HG03025 (cell line): ENCODE data around the gene ARHGAP22.

ENCODE experiments used
- ATAC-seq: cut with Tn5 transposase; IDR thresholded peaks from one replicate; pipeline ENCODE4 v1.9.1; 2021; ENCODE audit warnings: mild to moderate bottlenecking, moderate library complexity; ENCODE audit not compliant: unreplicated experiment, low FRiP score

Gene ARHGAP22

GRCh38 chr10:48490571-48490940 is 114.3 kb downstream of the ARHGAP22 start:
- no peak for ATAC-seq

DNA sequence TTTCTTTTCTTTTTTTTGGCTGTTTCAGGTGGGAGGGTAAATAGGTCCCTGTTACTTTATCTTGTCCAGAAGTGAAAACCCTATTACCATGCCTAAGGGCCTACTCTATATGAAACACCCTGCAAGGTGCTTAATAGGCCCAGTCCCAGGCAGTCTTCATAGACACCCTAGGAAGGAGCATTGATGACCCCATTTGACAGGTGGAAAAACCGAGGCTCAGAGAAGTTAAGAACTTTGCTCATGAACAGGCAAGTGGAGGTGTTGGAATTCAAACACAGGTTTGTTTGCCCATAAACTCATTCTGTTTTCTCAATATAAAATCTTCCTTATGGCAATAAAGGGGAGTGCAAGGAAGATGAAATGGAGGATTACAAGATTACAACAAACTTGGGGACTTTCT is 115.8 kb downstream of the ARHGAP22 start:
- ATAC-seq: no peak

GRCh38 chr10:48487244-48487643 is 117.6 kb downstream of the ARHGAP22 start:
- ATAC-seq: no peak

DNA sequence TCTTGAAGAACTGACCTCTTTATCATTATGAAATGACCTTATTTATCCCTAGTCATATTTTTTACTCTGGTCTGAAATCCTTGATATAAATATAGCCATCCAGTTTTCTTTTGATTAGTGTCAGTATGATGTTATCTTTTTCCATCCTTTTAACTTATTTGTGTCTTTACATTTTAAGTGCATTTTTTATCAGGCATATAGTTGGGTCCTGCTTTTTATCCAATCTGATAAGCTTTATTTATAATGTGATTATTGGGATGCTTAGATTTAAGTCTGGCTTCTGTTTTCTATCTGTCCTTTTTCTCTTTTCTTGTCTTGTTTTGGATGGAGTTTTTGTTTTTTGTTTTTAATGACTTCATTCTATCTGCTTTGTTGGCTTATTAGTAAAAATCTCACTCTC is 119.2 kb downstream of the ARHGAP22 start:
- no peak for ATAC-seq

DNA sequence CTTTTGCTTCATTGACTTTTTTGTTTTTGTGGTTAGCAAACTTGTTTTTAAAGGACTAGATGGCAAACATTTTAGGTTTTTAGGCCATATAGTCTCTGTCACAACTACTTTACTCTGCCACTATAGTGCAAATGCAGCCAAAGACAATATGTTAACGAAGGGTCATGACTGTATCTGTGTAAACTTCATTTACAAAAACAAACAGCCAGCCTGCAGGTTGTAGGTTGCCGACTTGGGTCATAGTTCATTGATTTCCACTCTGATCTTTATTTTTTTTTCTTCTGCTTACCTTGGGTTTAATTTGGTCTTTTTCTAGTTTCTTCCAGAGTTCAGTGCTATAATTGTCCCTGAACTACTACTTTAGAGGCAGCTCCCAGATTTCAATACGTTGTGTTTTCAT is 120.0 kb downstream of the ARHGAP22 start:
- ATAC-seq: no peak

GRCh38 chr10:48482207-48482606 is 122.7 kb downstream of the ARHGAP22 start:
- no peak for ATAC-seq

DNA sequence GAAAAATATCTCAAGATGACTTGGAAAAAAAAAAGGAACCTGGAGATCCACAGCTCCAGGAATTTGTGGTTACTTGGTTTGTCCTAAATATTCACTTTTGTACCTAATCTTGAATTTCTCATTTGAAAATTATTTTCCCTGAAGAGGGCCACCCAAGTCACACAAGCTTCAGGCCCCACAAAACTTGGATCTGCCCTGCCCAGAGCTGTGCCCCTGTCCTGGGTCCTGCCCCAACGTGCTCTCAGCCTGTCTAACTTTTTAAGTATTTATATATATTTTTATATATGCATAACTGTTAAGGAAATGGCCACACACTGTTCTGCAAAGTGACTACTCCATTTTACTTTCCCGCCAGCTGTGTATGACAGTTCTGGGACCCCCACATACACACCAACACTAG is 123.5 kb downstream of the ARHGAP22 start:
- ATAC-seq: no peak

DNA sequence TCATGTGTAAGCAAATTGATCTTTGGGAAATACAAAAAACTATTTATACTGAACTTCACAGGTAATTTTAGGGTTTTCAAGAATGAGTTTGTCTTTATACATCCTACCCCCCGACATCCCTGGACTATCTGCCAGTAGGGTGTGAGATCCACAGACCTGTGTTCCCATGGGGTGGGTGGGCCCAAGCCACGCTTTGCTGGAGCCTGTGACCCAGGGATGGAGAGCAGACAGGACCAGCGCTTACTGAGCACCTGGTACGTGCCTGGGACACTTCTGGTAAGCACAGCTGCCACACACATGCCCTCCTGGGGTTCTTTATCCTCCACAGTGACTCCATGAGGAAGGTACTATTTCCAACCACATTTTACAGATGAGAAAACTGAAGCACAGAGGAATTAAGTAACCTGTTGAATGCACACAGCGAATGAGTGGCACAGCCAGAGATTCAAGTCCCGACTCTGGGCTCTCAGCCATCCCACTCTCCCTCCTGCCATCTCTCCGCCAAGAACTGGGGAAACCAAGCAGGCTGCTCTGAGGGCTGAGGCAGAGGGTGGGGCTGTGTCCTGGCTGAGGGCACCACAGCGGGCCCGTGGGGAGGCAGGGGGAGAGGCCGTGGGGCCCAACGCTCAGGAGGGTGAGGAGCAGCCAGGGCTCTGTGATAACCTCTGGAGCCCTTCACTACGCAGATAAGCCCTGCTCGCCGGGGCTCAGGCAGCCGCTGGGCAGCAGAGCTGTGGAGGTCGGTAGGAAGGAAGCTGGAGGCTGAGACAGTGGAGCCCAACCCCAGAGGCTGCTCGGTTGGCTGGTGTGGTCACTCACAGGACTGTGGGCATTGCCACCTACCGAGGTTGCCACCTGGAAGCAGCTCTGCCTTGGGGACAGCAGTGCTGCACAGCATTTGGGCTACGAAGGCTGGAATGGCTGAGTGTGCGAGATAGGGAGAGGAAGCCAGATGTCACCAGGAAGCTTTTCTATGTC is 124.2 kb downstream of the ARHGAP22 start:
- ATAC-seq: no peak

DNA sequence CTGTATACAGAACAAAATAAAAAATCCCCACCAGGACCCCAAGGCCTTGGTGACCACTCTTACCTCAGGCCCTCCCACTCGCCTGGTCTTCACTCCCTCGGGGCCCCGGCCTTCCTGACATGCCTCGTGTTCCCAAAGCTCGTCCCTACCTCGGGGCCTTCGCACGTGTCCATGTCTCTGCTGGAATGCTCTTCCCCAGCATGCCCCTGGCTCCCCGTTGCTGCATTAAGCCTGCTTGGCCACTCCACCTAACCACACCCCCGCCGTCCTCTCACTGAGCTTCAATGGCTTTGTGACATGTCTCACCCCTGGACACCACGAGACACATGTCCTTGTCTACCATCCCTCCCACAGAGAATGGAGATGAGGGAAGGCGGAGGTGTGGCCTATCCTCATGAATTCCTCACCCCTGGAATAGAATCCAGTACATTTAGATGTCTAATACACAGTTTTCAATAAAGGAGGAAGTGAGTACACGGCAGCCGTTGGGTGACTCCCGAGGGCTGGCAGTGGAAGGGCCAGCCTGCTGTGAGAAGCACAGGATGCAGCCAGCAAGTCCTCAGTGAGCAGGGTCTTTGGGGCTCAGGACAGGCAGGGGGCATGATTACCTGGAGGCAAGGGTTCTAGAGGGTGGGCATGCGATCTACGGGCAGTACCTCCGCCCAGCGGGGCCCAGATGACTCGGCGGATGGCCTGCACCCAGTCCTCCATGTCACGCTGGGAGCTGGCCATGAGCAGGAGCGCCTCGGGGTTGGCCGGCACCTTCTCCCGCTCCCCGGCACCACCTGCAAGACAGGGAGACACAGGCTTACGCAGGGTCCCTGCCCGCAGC is 125.7 kb downstream of the ARHGAP22 start:
- no peak for ATAC-seq

- no peak for ATAC-seq
These were observed 126.4 kb downstream of the ARHGAP22 start for GRCh38 chr10:48478469-48478868.

- ATAC-seq: no peak
These were observed 127.3 kb downstream of the ARHGAP22 start for GRCh38 chr10:48477616-48478015.

- ATAC-seq: no peak
These were observed 127.7 kb downstream of the ARHGAP22 start for GRCh38 chr10:48477141-48477540.

DNA sequence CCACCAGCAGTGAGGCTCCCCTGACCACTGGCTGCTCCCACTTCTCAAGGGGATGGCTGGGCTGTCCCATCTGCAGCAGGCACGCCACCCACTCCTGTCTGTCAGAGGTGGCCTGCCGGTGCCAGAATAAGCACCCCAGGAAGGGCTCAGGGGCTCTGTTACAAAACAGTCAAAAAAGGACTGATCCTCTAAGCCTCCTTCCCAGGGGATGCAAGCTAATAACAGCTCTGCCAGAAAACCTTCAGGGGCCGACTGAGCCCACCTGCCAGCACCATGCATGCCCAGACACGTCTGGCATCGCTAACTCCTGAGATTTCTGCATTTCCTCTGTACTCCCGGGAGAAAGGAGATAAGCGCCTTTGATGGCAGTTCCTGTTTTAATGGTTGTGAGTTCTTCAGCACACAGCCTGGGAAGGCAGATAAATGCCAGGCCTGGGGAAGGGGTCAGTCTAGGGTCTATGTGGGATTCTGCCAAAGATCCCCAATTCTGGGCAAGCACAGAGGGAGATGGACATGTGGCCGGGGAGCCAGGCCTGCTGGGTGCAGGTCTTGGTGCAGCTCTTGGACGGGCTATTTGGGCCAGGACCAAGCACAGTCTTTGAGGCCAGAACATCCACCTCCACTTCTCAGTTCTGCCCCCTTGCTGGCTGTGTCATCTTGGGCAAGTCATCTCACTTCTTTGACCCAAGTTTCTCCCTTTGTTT is 128.4 kb downstream of the ARHGAP22 start:
- no peak for ATAC-seq

DNA sequence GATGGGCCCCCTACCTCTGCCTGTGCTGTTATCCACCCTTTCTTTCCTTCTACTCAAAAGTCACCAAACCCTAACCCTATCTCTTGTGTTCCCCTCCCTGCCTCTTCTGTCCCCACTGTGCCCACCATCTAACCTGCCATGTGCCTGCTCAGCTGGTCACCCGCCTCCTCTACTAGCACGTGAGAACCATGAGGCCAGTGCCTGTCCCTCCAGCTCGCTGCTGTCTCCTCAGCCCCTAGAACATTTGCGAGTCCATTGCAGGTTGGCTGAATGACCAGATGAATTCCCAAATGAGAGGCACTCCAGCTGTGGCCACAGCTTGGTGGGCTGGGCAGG is 129.0 kb downstream of the ARHGAP22 start:
- ATAC-seq: no peak

GRCh38 chr10:48474765-48475365 is 130.0 kb downstream of the ARHGAP22 start:
- ATAC-seq: no peak

DNA sequence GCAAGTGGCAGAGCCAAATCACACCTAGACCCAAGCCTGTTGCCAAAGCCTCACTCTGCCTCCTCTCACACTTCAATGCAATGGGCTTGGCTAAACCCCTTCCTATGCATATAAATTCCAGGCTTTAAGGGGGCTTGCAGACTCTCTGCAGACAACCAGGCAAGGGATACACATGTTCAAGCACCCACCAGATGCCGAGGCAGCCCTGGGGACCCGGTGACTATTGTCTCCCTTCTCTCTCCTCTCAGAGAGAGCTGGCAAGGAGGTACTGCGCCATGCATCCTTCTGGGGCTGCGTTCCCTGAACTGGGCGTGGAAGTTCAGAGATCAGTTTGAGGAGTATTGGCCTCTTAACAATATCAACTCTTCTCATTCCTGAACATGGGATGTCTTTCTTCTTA is 131.2 kb downstream of the ARHGAP22 start:
- no peak for ATAC-seq

- no peak for ATAC-seq
These were observed 132.3 kb downstream of the ARHGAP22 start for GRCh38 chr10:48472501-48473069.

GRCh38 chr10:48470893-48471805 is 133.7 kb downstream of the ARHGAP22 start:
- ATAC-seq: no peak
